GM19328 (cell line): ENCODE results near the gene OTOS.

Experiments used
- ATAC-seq: cut with Tn5 transposase; IDR thresholded peaks from one replicate; pipeline ENCODE4 v1.9.1; 2021; ENCODE audit warnings: mild to moderate bottlenecking, moderate library complexity; ENCODE audit not compliant: unreplicated experiment

Gene OTOS

GRCh38 chr2:240124651-240125030 lies 15.8 kb downstream of the OTOS start:
- no peak for ATAC-seq

- no peak for ATAC-seq
These were observed 16.4 kb downstream of the OTOS start for GRCh38 chr2:240123821-240124650.

GRCh38 chr2:240121675-240122074 lies 18.8 kb downstream of the OTOS start:
- ATAC-seq: no peak

- no peak for ATAC-seq
These were observed 19.3 kb downstream of the OTOS start for GRCh38 chr2:240121190-240121589.

- ATAC-seq: no peak
These were observed 26.2 kb downstream of the OTOS start for GRCh38 chr2:240114233-240114632.

GRCh38 chr2:240112914-240113690 lies 27.4 kb downstream of the OTOS start:
- ATAC-seq: no peak

GRCh38 chr2:240111253-240111652 lies 29.2 kb downstream of the OTOS start:
- no peak for ATAC-seq

GRCh38 chr2:240109386-240109785 lies 31.1 kb downstream of the OTOS start:
- ATAC-seq: no peak

GRCh38 chr2:240107477-240107796 lies 33.0 kb downstream of the OTOS start:
- ATAC-seq: no peak

GRCh38 chr2:240106765-240107476 lies 33.5 kb downstream of the OTOS start:
- no peak for ATAC-seq

- no peak for ATAC-seq
These were observed 34.5 kb downstream of the OTOS start for GRCh38 chr2:240105982-240106381.

- ATAC-seq: no peak
These were observed 37.3 kb downstream of the OTOS start for GRCh38 chr2:240103136-240103535.

- no peak for ATAC-seq
These were observed 42.1 kb downstream of the OTOS start for GRCh38 chr2:240098349-240098748.

GRCh38 chr2:240095556-240096523 lies 44.6 kb downstream of the OTOS start:
- no peak for ATAC-seq

- no peak for ATAC-seq
These were observed 51.2 kb downstream of the OTOS start for GRCh38 chr2:240089306-240089705.
